ENCODE data around the gene TBATA.

DNA sequence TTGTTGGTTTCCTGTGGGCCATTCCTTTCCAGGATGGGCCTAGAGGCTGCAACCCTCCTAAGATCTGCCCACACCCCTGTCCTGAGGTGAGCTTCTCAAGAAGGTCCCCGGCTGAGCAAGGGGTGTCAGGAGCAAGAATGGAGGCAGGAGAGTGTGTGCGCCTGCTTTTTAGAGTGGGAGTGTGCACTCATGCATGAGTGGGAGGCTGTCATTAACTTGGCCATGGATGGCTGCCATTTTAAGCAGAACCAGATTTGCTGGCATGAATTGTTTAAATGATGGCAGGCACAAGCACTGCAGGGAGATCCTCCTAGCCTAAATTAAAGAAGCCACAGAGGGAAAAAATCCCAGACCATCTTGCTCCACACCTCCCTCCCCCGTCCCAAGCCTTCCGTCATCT, 27.6 kb upstream of the TBATA start:
- TF ChIP-seq, protein P1, sequence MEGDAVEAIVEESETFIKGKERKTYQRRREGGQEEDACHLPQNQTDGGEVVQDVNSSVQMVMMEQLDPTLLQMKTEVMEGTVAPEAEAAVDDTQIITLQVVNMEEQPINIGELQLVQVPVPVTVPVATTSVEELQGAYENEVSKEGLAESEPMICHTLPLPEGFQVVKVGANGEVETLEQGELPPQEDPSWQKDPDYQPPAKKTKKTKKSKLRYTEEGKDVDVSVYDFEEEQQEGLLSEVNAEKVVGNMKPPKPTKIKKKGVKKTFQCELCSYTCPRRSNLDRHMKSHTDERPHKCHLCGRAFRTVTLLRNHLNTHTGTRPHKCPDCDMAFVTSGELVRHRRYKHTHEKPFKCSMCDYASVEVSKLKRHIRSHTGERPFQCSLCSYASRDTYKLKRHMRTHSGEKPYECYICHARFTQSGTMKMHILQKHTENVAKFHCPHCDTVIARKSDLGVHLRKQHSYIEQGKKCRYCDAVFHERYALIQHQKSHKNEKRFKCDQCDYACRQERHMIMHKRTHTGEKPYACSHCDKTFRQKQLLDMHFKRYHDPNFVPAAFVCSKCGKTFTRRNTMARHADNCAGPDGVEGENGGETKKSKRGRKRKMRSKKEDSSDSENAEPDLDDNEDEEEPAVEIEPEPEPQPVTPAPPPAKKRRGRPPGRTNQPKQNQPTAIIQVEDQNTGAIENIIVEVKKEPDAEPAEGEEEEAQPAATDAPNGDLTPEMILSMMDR (IDR thresholded peaks at IDR 0.05), result no peak
- TF ChIP-seq, protein P2, sequence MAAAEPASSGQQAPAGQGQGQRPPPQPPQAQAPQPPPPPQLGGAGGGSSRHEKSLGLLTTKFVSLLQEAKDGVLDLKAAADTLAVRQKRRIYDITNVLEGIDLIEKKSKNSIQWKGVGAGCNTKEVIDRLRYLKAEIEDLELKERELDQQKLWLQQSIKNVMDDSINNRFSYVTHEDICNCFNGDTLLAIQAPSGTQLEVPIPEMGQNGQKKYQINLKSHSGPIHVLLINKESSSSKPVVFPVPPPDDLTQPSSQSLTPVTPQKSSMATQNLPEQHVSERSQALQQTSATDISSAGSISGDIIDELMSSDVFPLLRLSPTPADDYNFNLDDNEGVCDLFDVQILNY (CRISPR knock-in tag; IDR thresholded peaks at IDR 0.05), result no peak
- TF ChIP-seq FOXK1 (CRISPR knock-in tag; IDR thresholded peaks at IDR 0.05) (no peak), ZNF138 (CRISPR knock-in tag; conservative IDR thresholded peaks at IDR 0.05) (no peak), ZNF219 (CRISPR knock-in tag; IDR thresholded peaks at IDR 0.05; ENCODE audit: borderline replicate concordance) (no peak), NFYB (CRISPR knock-in tag; conservative IDR thresholded peaks at IDR 0.05; ENCODE audit: low read depth) (no peak), ZNF232 (CRISPR knock-in tag; IDR thresholded peaks at IDR 0.05) (no peak), CREB1 (CRISPR knock-in tag; IDR thresholded peaks at IDR 0.05) (no peak), ZNF121 (CRISPR knock-in tag; IDR thresholded peaks at IDR 0.05) (no peak), ZNF671 (CRISPR knock-in tag; IDR thresholded peaks at IDR 0.05) (no peak)
- TF ChIP-seq, protein P3, sequence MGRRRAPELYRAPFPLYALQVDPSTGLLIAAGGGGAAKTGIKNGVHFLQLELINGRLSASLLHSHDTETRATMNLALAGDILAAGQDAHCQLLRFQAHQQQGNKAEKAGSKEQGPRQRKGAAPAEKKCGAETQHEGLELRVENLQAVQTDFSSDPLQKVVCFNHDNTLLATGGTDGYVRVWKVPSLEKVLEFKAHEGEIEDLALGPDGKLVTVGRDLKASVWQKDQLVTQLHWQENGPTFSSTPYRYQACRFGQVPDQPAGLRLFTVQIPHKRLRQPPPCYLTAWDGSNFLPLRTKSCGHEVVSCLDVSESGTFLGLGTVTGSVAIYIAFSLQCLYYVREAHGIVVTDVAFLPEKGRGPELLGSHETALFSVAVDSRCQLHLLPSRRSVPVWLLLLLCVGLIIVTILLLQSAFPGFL (CRISPR knock-in tag; IDR thresholded peaks at IDR 0.05; ENCODE audit: borderline replicate concordance), result no peak
- TF ChIP-seq, protein P4, sequence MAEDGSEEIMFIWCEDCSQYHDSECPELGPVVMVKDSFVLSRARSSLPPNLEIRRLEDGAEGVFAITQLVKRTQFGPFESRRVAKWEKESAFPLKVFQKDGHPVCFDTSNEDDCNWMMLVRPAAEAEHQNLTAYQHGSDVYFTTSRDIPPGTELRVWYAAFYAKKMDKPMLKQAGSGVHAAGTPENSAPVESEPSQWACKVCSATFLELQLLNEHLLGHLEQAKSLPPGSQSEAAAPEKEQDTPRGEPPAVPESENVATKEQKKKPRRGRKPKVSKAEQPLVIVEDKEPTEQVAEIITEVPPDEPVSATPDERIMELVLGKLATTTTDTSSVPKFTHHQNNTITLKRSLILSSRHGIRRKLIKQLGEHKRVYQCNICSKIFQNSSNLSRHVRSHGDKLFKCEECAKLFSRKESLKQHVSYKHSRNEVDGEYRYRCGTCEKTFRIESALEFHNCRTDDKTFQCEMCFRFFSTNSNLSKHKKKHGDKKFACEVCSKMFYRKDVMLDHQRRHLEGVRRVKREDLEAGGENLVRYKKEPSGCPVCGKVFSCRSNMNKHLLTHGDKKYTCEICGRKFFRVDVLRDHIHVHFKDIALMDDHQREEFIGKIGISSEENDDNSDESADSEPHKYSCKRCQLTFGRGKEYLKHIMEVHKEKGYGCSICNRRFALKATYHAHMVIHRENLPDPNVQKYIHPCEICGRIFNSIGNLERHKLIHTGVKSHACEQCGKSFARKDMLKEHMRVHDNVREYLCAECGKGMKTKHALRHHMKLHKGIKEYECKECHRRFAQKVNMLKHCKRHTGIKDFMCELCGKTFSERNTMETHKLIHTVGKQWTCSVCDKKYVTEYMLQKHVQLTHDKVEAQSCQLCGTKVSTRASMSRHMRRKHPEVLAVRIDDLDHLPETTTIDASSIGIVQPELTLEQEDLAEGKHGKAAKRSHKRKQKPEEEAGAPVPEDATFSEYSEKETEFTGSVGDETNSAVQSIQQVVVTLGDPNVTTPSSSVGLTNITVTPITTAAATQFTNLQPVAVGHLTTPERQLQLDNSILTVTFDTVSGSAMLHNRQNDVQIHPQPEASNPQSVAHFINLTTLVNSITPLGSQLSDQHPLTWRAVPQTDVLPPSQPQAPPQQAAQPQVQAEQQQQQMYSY (CRISPR knock-in tag; IDR thresholded peaks at IDR 0.05), result no peak
- TF ChIP-seq, protein P5, sequence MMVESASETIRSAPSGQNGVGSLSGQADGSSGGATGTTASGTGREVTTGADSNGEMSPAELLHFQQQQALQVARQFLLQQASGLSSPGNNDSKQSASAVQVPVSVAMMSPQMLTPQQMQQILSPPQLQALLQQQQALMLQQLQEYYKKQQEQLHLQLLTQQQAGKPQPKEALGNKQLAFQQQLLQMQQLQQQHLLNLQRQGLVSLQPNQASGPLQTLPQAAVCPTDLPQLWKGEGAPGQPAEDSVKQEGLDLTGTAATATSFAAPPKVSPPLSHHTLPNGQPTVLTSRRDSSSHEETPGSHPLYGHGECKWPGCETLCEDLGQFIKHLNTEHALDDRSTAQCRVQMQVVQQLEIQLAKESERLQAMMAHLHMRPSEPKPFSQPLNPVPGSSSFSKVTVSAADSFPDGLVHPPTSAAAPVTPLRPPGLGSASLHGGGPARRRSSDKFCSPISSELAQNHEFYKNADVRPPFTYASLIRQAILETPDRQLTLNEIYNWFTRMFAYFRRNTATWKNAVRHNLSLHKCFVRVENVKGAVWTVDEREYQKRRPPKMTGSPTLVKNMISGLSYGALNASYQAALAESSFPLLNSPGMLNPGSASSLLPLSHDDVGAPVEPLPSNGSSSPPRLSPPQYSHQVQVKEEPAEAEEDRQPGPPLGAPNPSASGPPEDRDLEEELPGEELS (CRISPR knock-in tag; IDR thresholded peaks at IDR 0.05), result no peak
- TF ChIP-seq, protein P6, sequence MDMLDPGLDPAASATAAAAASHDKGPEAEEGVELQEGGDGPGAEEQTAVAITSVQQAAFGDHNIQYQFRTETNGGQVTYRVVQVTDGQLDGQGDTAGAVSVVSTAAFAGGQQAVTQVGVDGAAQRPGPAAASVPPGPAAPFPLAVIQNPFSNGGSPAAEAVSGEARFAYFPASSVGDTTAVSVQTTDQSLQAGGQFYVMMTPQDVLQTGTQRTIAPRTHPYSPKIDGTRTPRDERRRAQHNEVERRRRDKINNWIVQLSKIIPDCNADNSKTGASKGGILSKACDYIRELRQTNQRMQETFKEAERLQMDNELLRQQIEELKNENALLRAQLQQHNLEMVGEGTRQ (CRISPR knock-in tag; IDR thresholded peaks at IDR 0.05), result no peak
